Dedifferentiated amniotic fluid mesenchymal stem cell (primary cell): ENCODE measurements around the gene ZNF276.
"Not testable (repeated sequence)": the region's sequence is repeated elsewhere in the genome, so short reads cannot be mapped to it uniquely, and the experiment has no call there.

Source experiments
- DNase-seq: peaks from one replicate; pipeline ENCODE4 v3.0.0-alpha.2; 2016; ENCODE audit errors: extremely low spot score

Gene ZNF276

GRCh38 chr16:89720813-89721545, at the start of gene ZNF276, which contains the start of gene VPS9D1:
Gene ZNF276, plus strand, starts transcription at chr16:89721537. Its CDS starts 104 bp downstream, at chr16:89721641.
Gene VPS9D1, minus strand, starts transcription at chr16:89720898. Its CDS starts 37 bp downstream, at chr16:89720861.
- DNase-seq, result peak; percentile 72

- not testable (repeated sequence) for DNase-seq
Measured at GRCh38 chr16:89671565-89671964, 49.8 kb upstream of the ZNF276 start.

- DNase-seq, result no peak
Measured at GRCh38 chr16:89672177-89672941, 49.0 kb upstream of the ZNF276 start.

- no peak for DNase-seq
Measured at GRCh38 chr16:89678258-89678657, 43.1 kb upstream of the ZNF276 start.

- DNase-seq, result no peak
Measured at GRCh38 chr16:89685916-89686315, 35.4 kb upstream of the ZNF276 start.

- DNase-seq, result peak; percentile 82
Measured at GRCh38 chr16:89686520-89687091, 34.7 kb upstream of the ZNF276 start, which contains the start of gene CDK10. Gene CDK10, plus strand, starts transcription at chr16:89686689. Its CDS starts 22 bp downstream, at chr16:89686711.

GRCh38 chr16:89687092-89687940, 34.0 kb upstream of the ZNF276 start:
- no peak for DNase-seq

- no peak for DNase-seq
Measured at GRCh38 chr16:89688395-89688794, 32.9 kb upstream of the ZNF276 start.

GRCh38 chr16:89689142-89689541, 32.2 kb upstream of the ZNF276 start:
- no peak for DNase-seq

- not testable (repeated sequence) for DNase-seq
Measured at GRCh38 chr16:89689621-89690020, 31.7 kb upstream of the ZNF276 start.

GRCh38 chr16:89690392-89690901, 30.9 kb upstream of the ZNF276 start:
- no peak for DNase-seq

GRCh38 chr16:89691231-89691985, 29.9 kb upstream of the ZNF276 start:
- DNase-seq, result no peak

- no peak for DNase-seq
Measured at GRCh38 chr16:89691986-89692569, 29.3 kb upstream of the ZNF276 start.

- no peak for DNase-seq
Measured at GRCh38 chr16:89693289-89693731, 28.0 kb upstream of the ZNF276 start.

- no peak for DNase-seq
Measured at GRCh38 chr16:89693931-89694783, 27.2 kb upstream of the ZNF276 start.

- DNase-seq, result not testable (repeated sequence)
Measured at GRCh38 chr16:89694784-89695085, 26.6 kb upstream of the ZNF276 start.

GRCh38 chr16:89695086-89695874, 26.1 kb upstream of the ZNF276 start:
- DNase-seq, result no peak

GRCh38 chr16:89695875-89696669, 25.3 kb upstream of the ZNF276 start:
- no peak for DNase-seq
